Kidney (tissue), 14 donors: Measurements from ENCODE around the gene TOP2B. TPM values are rescaled to one million over a fixed set of nuclear protein-coding genes. Genes with fewer than 3 reads are reported as not detected.

Experiments
- DNase-seq, 5 donors: peaks; one replicate each; pipeline ENCODE4 v3.0.0-alpha.2; 2013 to 2020
- FAIRE-seq: peaks from 2 replicates; lab custom pipeline; 2012; peaks lifted over from hg19 to GRCh38; lab: Jason Lieb, UNC
- H3K27ac ChIP-seq, 2 donors: one replicate each; pipeline ENCODE4 v1.7.0; 2013; ENCODE audit warnings: low read depth in 2 of 2, low read length in 2 of 2, inconsistent platforms in 1 of 2
- H3K27me3 ChIP-seq: one replicate; pipeline ENCODE4 v1.7.1; 2013; ENCODE audit warnings: low read length, inconsistent platforms; ENCODE audit not compliant: control insufficient read depth, insufficient read depth
- H3K36me3 ChIP-seq, 3 donors: one replicate each; pipeline versions ENCODE4 v1.7.0 to v1.7.1; 2013; ENCODE audit warnings: low read length in 3 of 3, control low read depth in 1 of 3, inconsistent platforms in 1 of 3; ENCODE audit not compliant: insufficient read depth in 3 of 3, control insufficient read depth in 2 of 3
- H3K4me1 ChIP-seq, 3 donors: one replicate each; pipeline versions ENCODE4 v1.7.0 to v1.7.1; 2013; ENCODE audit warnings: low read length in 3 of 3, inconsistent platforms in 1 of 3, low read depth in 1 of 3; ENCODE audit not compliant: control insufficient read depth in 2 of 3, insufficient read depth in 2 of 3
- H3K4me3 ChIP-seq, 3 donors: one replicate each; pipeline versions ENCODE4 v1.7.0 to v1.8.1; 2013; ENCODE audit warnings: low read length in 3 of 3, control low read depth in 1 of 3, inconsistent platforms in 1 of 3
- H3K9ac ChIP-seq, 3 donors: one replicate each; pipeline versions ENCODE4 v1.7.0 to v1.7.1; 2013; ENCODE audit warnings: low read length in 3 of 3, control low read depth in 1 of 3, inconsistent platforms in 1 of 3
- H3K9me3 ChIP-seq, 3 donors: one replicate each; pipeline versions ENCODE4 v1.7.0 to v1.7.1; 2013; ENCODE audit warnings: low read length in 3 of 3, control low read depth in 1 of 3, inconsistent platforms in 1 of 3; ENCODE audit not compliant: control insufficient read depth in 2 of 3, insufficient read depth in 1 of 3
- intact Hi-C: fragments of 100-400 bp; cut with DNase I; formaldehyde crosslinking; loops from one replicate; pipeline ENCODE4 v1.11.1; 2022
- polyA plus RNA-seq: library from polyadenylated mRNA; stranded (reverse); fragments of 350-450 nt; fragmentation: Illumina TruSeq; extraction: RNeasy Lipid Tissue Mini Kit (QIAGEN cat#74804); gene quantifications from one replicate; pipeline ENCODE4 v1.2.3, GENCODE V29; 2014; ENCODE audit warnings: low read depth, low replicate concordance; ENCODE audit not compliant: insufficient read depth
- total RNA-seq: library from RNA; stranded (reverse); fragmentation: NEBNext Ultra II Directional; extraction: Animal tissue kit (Norgen Biotek cat#: 25700); gene quantifications from one replicate; pipeline ENCODE4 v1.2.1, GENCODE V29; 2021
- TF ChIP-seq, protein P1 (sequence below): IDR thresholded peaks from 3 replicates; pipeline ENCODE4 v1.5.1; 2012; ENCODE audit warnings: mild to moderate bottlenecking, moderate library complexity, borderline replicate concordance; ENCODE audit not compliant: insufficient read depth; ENCODE audit errors: extremely low read depth
- donor health status: control.
- donor health status: control.
- donor health status: control.
- donor health status: control.
- donor health status: control.
- donor health status: DM: yes; HTN: yes; CAD: no.
- donor health status: Normal renal cell carcinoma (clear cell type).

TOP2B gene
- total and polyA plus RNA-seq, 2 donors from 2014 or later: 55.0 to 109 TPM

DNA sequence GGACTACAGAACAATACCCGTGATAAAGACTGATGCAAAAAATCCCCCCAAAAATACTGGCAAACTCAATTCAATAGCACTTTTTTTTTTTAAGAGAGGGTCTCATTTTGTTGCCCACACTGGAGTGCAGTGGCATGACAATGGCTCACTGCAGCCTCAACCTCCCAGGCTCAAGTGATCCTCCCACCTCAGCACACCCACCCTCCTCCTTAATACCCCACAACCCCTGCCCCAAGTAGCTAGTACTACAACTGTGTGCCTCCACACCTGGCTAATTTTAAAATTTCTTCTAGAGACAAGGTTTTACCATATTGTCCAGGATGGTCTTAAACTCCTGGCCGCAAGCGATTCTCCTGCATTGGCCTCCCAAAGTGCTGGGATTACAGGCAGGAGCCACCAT lies 11.4 kb downstream of the TOP2B start:
- intact Hi-C loops: no loop called here
- H3K9me3 ChIP-seq: peaks cover 0 to 15% (median 4%) of the 10 kb centered on the region in 3 donors
- no peaks in the 10 kb centered on the region for H3K27me3 ChIP-seq
- DNase-seq (no peak), FAIRE-seq (no peak)
- H3K4me1 ChIP-seq: peaks cover 0 to 4% (median 0%) of the 10 kb centered on the region in 3 donors
- no peak overlapping the region for H3K27ac ChIP-seq
- H3K4me3 ChIP-seq: no peak overlapping the region
- H3K9ac ChIP-seq: no peak overlapping the region
- H3K36me3 ChIP-seq: no peaks in the 10 kb centered on the region
- TF ChIP-seq, protein P1, sequence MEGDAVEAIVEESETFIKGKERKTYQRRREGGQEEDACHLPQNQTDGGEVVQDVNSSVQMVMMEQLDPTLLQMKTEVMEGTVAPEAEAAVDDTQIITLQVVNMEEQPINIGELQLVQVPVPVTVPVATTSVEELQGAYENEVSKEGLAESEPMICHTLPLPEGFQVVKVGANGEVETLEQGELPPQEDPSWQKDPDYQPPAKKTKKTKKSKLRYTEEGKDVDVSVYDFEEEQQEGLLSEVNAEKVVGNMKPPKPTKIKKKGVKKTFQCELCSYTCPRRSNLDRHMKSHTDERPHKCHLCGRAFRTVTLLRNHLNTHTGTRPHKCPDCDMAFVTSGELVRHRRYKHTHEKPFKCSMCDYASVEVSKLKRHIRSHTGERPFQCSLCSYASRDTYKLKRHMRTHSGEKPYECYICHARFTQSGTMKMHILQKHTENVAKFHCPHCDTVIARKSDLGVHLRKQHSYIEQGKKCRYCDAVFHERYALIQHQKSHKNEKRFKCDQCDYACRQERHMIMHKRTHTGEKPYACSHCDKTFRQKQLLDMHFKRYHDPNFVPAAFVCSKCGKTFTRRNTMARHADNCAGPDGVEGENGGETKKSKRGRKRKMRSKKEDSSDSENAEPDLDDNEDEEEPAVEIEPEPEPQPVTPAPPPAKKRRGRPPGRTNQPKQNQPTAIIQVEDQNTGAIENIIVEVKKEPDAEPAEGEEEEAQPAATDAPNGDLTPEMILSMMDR: no peak

DNA sequence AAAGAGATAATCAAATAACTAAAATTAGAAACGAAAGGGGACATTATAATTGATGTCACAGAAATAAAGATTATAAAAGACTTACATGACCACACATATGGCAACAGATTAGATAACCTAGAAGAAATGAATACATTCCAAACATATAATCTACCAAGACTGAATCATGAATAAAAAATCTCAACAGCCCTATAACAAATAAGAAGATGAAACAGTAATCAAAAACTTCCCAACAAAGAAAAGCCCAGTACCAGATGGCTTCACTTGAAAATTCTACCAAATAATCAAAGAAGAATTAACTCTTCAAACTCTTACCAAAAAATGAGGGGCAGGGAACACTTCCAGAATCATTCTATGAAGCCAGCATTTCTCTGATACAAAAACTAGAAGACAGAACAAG lies 11.8 kb downstream of the TOP2B start:
- H3K9ac ChIP-seq: no peak overlapping the region
- no peak for DNase-seq
- TF ChIP-seq, protein P1: no peak
- no peak for FAIRE-seq
- intact Hi-C loops: no loop called here
- peaks cover 0 to 4% (median 0%) of the 10 kb centered on the region in 3 donors for H3K4me1 ChIP-seq
- no peaks in the 10 kb centered on the region for H3K36me3 ChIP-seq
- H3K4me3 ChIP-seq: no peak overlapping the region
- no peak overlapping the region for H3K27ac ChIP-seq
- H3K27me3 ChIP-seq: no peaks in the 10 kb centered on the region
- H3K9me3 ChIP-seq: peaks cover 0 to 15% (median 4%) of the 10 kb centered on the region in 3 donors

DNA sequence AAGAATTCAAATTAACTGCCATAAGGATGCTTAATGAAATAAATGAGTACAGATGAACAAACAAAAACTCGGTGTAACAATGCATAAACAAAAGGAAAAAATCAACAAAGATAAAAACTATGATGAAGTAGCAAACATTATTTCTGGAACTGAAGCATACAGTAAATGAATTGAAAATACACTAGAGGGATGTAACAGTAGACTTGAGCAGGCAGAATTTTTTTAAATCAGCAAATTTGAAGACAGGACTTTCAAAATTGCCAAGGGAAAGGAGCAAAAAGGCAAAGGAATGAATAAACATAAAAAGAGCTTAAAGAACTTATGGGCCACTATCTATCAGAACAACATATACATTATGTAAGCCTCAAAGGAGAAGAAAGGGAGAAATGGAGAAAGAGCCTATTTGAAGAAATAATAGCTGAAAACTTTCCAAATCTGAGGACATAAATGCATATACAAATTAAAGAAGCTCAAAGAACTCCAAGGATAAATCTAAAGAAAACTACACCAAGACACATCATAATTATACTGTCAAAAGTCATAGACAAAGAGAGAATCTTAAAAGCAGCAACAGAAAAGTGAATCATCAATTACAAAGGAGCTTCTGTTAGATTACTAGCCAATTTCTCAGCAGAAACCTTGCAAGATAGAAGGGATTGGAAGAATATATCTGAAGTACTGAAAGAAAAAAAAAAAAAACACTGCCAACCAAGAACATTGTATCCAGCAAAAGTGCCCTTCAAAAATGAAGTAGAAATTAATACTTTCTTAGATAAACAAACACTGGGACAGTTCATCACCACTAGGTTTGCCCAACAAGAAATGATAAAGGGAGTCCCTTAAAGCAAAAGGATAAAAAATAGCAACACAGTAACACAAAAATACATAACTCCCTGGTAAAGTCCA lies 15.5 kb downstream of the TOP2B start:
- intact Hi-C loops: loop anchor here (10.0 kb wide), 1 partner anchor 206 kb away; no protein-coding TSS in a partner anchor
- TF ChIP-seq, protein P1: no peak
- H3K27me3 ChIP-seq: no peaks in the 10 kb centered on the region
- peaks cover 0 to 15% (median 4%) of the 10 kb centered on the region in 3 donors for H3K9me3 ChIP-seq
- H3K9ac ChIP-seq: no peak overlapping the region
- H3K27ac ChIP-seq: no peak overlapping the region
- no peaks in the 10 kb centered on the region for H3K4me1 ChIP-seq
- FAIRE-seq (no peak), DNase-seq (no peak)
- peaks cover 0 to under 1% (median 0%) of the 10 kb centered on the region in 3 donors for H3K36me3 ChIP-seq
- H3K4me3 ChIP-seq: no peak overlapping the region
